Activated gamma-delta T cell treated with Interleukin-2 at 50 U/mL for 16 hours (primary cell): ENCODE data around the gene BAZ1B.
"Not testable (repeated sequence)": the region's sequence is repeated elsewhere in the genome, so short reads cannot be mapped to it uniquely, and the experiment has no call there.

Experiments used
- DNase-seq: peaks from one replicate; pipeline ENCODE4 v3.0.0-alpha.2; 2020

The BAZ1B gene

DNA sequence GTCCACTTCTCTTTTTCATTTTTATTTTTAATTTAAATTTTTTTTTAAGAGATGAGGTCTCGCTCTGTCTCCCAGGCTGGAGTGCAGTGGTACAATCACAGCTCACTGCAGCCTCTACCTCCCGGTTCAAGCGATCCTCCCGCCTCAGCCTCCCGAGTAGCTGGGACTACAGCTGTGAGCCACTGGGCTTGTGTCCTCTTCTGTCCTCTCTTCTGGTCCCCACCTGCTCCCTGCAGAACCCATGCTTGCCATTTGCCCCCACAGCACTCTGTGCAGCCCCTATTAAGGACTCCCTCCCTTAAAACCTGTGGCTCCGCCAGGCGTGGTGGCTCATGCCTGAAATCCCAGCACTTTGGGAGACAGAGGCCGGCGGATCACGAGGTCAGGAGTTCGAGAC, 97.6 kb downstream of the BAZ1B start:
- no peak for DNase-seq

DNA sequence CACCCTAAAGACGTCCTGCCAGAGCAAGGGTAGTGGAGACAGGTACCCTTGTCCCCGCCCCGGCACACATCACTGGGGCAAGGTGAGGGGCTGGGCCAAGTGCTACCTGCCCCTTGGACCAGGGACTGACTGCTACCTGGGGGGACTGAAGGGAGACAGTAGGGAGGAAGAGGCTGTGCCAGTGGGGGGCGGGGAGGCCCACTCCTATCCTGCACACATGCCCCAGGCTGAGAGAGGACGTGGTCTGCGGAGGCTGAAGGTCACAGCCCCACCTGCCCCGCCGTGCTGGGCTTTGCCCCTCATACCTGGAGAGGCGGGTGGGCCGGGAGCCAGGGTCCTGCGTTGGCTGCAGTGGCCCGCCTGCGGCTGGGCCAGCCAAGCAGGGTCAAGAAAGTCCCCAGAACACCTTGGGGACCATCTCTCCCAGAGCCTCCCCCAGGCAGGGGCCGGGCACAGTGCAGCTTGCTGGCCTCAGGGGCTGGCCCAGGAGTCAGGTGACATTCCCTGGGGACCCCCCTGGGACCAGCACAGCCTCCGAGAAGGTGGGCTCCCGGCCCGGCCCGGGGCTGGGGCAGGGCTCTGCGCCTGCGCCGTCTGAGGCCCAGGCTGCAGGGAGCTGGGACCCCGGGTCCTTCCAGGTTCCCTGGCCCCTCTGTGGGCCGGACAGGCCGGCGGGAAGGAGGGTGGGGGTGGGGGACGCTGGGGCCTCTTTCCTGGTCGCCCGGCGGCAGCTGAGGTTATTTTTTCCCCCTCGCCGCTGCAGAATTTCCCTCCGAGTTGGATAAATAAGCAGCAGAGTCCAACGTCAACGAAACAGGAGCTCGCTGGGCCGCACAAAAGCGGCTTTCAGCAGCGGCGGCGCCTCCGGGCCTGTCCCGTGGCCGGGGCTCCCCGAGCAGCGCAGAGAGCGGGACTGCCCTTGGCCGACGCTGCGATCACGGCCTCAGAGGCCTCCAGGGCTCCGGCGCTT, 98.3 kb downstream of the BAZ1B start:
- DNase-seq = no peak

DNA sequence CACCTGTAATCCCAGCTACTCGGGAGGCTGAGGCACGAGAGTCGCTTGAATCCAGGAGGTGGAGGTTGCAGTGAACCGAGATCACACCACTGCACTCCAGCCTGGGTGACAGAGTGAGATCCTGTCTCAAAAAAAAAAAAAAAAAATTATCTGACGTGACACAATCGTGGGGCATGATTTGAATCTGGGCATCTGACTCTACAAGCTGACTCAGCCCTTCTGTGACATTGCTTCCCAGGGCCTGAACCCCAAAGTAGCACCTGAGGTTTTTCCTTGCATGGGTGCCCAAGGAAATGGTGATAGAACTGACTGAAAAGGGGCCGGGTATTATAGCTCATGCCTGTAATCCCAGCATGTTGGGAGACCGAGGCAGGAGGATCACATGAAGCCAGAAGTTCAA, 101.5 kb downstream of the BAZ1B start:
- not testable (repeated sequence) for DNase-seq

DNA sequence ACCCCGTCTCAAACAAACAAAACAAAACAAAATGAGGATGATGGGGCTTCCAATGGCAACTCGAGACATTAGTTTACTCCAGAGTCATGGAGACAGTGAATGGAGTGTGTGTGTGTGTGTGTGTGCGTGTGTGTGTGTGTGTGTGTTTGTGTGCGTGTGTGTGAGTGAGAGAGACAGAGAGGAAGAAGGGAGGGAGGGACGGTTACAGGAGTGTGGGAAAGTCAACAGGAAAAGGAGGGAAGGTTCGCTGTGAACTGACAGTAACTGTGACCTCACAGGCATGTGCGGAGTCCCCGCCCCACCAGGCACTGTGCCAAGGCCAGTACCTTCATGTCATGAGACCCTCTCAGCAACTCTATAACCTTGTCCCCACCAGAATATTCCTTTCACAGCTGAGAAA, 102.1 kb downstream of the BAZ1B start:
- DNase-seq = not testable (repeated sequence)

DNA sequence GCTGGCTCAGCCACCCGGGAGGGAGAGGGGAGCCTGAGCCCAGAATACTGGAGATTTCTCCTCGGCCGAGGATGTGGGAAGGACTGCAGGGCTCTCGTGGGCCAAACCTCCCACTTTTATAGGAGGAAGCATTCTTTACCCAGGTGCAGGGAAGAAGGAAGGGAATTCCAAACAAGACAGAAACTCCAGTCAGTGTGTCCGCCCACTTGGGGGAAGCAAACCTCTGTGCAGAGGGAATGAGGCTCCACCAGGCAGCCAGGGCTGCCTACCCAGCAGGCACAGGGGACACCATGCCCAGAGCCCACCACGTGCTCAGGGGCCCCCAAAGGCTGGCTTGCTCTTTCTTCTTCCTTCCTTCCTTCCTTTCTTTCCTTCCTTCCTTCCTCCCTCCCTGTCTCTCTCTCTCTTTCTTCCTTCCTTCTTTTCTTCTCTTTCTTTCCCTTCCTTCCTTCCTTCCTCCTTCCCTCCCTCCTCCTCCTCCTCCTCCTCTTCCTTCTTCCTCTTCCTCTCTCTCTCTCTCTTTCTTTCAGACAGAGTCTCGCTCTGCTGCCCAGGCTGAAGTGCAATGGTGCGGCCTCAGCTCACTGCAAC, 103.9 kb downstream of the BAZ1B start:
- DNase-seq = no peak

DNA sequence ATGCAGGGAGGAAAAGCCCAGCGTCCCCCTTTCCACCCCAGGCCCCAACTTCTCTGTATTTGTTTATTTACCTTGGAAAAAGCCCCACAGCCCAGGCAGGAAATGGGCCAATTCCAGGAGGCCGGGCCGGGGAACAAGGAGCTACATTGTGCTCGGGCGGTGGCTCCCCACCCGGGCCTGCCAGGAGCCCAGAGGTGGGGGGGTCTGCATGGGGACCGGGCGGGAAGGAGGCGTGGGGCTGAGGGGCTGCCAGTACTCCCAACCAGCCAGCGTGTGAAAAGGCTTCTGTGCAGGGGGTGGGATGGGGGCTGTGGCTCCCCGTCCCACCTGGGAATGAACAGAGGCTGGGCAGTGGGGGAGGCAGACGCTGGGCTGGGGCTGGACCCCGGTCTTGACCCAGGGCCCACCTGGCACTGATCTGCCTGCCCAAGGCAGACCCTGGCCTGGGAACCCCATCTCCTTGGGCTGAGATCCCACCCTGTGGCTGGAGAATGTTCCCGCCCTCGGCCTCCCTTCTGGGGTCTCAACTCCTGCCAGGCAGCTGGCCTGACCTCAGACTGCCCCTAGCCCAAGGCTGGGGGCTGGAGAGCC, 111.5 kb downstream of the BAZ1B start:
- DNase-seq = not testable (repeated sequence)

DNA sequence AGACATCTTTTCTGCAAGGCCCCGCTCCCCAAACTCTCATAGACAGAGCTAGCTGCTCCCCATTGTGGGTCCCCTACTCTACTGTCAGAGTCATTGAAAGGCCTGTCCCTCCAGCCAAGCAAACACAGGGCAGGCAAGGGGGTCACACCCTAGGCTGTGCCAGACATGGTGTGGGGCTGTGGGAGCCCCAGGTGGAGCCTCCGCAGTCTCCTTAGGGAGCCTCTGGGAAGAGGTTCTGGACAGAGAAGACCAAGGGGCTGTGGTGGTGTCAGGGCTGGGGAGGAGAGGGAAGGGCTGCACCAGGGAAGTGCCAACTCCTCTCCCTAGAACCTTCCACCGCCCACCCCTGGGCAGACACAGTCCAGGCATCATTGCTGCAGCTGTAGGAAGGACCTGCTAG, 117.2 kb downstream of the BAZ1B start:
- DNase-seq = not testable (repeated sequence)

DNA sequence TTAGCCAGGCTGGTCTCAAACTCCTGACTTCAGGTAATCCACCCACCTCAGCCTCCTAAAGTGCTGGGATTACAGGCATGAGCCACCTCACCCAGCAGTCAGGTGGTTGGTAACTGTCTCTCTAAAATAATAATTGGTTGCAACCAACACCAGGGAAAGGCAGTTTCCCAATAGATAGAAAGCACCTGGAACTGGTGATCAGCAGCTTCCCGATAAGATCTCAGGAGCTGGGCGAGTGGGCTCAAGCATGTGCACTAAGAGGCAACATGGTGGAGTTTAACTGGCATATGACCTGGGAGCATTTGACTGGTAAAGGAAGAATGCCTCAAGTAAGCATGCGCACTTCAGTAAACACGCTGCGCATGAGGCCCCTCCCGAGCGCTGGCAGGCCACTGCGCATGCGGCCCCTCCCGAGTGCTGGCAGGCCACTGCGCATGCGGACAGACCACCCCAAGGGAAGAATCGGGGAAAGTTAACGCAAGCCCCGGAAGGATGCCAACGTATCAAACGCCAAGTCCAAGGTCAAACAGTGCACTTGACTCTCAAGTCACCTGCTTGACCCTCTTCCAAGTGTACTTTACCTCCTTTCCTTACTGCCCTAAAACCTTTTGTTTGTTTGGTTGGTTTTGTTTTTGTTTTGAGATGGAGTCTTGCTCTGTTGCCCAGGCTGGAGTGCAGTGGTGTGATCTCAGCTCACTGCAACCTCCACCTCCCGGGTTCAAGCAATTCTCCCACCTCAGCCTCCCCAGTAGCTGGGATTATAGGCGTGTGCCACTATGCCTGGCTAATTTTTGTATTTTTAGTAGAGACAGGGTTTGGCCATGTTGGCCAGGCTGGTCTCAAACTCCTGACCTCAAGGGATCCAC, 122.7 kb downstream of the BAZ1B start:
- DNase-seq = peak; percentile 56

DNA sequence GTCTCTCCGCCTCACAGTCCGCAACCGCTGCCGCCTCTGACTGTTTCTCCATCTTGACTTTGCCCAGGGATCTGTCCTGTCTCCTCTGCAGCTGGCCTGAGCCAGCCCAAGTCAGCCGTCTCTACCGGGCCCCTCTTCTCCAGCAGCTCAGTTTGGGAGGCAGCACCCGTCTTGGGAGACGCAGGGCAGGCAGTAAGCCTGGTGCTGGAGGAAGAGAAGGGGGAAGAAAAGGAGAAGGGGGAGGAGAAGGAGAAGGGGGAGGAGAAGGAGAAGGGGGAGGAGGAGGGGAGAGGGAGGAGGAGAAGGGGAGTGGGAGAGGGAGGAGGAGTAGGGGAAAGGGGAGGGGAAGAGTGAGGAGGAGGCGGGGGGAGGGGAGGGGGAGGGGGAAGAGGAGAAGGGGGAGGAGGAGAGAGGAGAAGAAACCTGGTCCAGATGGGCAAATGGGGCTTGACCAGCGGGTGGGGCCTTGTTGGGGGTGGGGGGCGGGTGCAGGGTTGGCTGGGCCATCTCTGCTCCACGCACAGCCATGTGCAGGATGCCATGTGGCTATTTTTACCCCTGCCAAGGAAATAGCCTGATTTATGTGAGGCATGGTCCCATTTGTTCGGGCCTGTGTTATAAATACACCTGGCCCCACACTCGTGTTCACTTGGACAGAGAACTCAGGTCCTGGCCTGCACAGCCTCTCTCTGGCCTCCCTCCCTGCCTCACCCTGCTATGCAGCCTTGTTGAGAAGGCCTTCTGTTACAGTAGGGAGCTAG, 124.4 kb downstream of the BAZ1B start:
- no peak for DNase-seq

DNA sequence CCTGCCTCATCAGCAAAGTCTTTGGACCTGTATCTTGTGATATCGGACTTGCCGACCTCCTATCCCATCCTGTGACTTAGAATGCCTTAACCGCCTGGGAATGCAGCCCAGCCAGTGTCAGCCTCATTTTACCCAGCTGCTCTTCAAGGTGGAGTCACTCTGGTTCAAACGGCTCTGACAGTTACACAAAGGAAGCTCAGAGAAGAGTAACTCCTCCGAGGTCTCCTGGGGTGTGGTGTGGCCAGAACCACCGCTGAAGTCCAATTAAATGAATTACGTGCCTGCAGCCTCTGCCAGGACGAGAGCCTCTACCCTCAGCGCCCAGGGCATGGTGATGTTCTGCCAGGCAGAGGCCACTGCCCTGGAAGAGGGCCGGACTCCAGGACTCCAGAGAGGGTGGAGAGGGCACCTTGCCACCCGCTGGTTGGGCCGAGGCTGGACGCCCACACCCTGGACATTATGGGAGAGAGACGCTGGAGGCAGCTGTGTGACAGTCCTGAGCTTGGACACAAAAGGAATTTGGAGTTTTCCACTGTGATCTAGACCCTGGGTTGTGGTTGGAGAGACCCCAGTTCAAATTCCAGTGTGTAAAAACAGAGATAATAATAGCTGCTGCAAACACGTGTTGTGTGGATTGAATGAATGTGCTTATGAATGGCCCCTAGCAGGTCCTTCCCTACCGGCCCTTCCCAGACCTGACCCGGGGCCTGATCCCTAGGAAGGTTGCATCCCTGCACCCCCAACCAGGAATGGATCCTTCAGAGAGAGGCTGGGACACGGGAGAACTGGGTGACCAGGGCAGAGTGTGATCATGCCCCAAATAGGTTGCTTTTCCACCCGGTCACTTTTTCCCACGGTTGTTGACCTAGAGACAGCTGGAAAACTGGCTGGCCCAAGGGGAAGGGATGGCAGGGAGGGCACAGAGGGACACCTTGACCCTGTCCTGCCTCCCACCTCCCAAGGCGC, 126.3 kb downstream of the BAZ1B start:
- no peak for DNase-seq

DNA sequence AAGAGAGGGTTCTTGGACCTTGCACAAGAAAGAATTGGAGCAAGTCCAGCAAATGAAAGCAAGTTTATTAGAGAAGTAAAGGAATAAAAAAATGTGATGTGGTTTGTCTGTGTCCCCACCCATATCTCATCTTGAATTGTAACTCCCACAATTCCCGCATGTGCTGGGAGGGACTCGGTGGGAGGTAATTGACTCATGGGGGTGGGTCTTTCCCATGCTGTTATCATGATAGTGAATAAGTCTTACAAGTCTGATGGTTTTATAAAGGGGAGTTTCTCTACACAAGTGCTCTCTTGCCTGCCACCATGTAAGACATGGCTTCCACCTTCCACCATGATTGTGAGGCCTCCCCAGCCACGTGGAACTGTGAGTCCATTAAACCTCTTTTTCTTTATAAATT, 127.7 kb downstream of the BAZ1B start:
- DNase-seq = no peak

DNA sequence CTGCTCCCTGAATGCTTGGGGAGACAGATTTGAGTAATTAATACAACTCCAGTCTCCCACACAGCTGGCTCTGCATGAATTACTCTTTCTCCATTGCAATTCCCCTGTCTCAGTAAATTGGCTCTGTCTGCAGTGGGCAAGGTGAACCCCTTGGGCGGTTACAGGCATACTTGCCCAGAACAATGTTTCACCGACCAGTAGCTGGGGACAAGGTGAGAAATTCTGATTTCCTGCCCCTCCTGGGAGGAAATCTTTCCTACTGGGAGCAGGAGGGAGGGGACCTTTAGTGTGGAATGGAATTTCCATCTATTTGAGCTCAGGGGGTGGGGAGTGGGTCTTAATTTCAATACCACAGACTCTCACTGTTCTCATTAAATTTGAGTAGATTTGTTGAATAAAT, 130.7 kb downstream of the BAZ1B start:
- DNase-seq = no peak
